GM10248 (cell line): ENCODE data around the gene GAS2.
A peak's percentile ranks its signal among the peaks of the same experiment; 100 is the strongest.

Source experiments
- CTCF ChIA-PET: fragments of 300-600 bp; sonication (Branson Sonifier 250); formaldehyde crosslinking; extraction: SDS; loops from one replicate; lab custom pipeline; 2021; ENCODE audit warnings: antibody characterized with exemption; lab: Yijun Ruan, JAX
- POLR2A ChIA-PET: fragments of 350-650 bp; sonication (Branson Sonifier 250); formaldehyde crosslinking; extraction: SDS; loops from one replicate; lab custom pipeline; 2020; ENCODE audit warnings: antibody characterized with exemption; lab: Yijun Ruan, JAX
- DNase-seq: peaks from one replicate; pipeline ENCODE4 v3.0.0; 2012; ENCODE audit errors: extremely low spot score
- CTCF ChIP-seq: IDR thresholded peaks from 2 replicates; pipeline ENCODE4 v1.5.1; 2012; ENCODE audit warnings: mild to moderate bottlenecking, low read depth; ENCODE audit errors: extremely low read depth, missing control alignments, control extremely low read depth

The GAS2 gene

GRCh38 chr11:22656130-22656529, 10.3 kb upstream of the GAS2 start:
- ChIA-PET POLR2A (no interaction called here), CTCF (interaction anchor here (2.7 kb wide), 1 partner anchor 15 kb away, joined by 10 read pairs; no protein-coding TSS in a partner anchor)
- TF ChIP-seq CTCF, result no peak
- DNase-seq, result no peak

GRCh38 chr11:22657101-22657694, 9.2 kb upstream of the GAS2 start:
- POLR2A ChIA-PET, result no interaction called here
- peak; percentile 41 for DNase-seq
- TF ChIP-seq CTCF, result no peak
- CTCF ChIA-PET, result interaction anchor here (0.9 to 2.7 kb wide), 6 partner anchors 9 to 173 kb away, joined by 3 to 10 read pairs (median 6); partner anchors contain the start of genes GAS2 and SVIP

GRCh38 chr11:22659783-22660182, 6.6 kb upstream of the GAS2 start:
- DNase-seq, result no peak
- CTCF ChIA-PET, result interaction anchor here (0.9 to 2.0 kb wide), 3 partner anchors 11 to 26 kb away, joined by 3 to 6 read pairs (median 4); no protein-coding TSS in a partner anchor
- no peak for TF ChIP-seq CTCF
- POLR2A ChIA-PET, result no interaction called here

- TF ChIP-seq CTCF, result no peak
- DNase-seq, result peak; percentile 62
- ChIA-PET POLR2A (no interaction called here), CTCF (interaction anchor here (0.8 to 3.3 kb wide), 7 partner anchors 10 to 122 kb away, joined by 3 to 11 read pairs (median 4); no protein-coding TSS in a partner anchor)
Measured at GRCh38 chr11:22666688-22667439, 453 bp downstream of the GAS2 start.

GRCh38 chr11:22668005-22668796, 1.8 kb downstream of the GAS2 start:
- TF ChIP-seq CTCF, result no peak
- CTCF ChIA-PET, result interaction anchor here (1.6 kb wide), 1 partner anchor 119 kb away, joined by 10 read pairs; no protein-coding TSS in a partner anchor
- DNase-seq, result no peak
- POLR2A ChIA-PET, result no interaction called here

GRCh38 chr11:22669368-22669767, 3.0 kb downstream of the GAS2 start:
- no peak for DNase-seq
- CTCF ChIA-PET, result interaction anchor here (1.6 to 2.4 kb wide), 3 partner anchors 10 to 118 kb away, joined by 6 to 17 read pairs (median 10); no protein-coding TSS in a partner anchor
- TF ChIP-seq CTCF, result no peak
- POLR2A ChIA-PET, result no interaction called here
